Progenitor cell of endocrine pancreas (in vitro differentiated cells): ENCODE results near the gene DBNDD1. TPM values are rescaled to one million over a fixed set of nuclear protein-coding genes. Genes with fewer than 3 reads are reported as not detected.

Experiments
- DNase-seq: peaks from one replicate; pipeline ENCODE4 v3.0.0; 2021; ENCODE audit warnings: low spot score; ENCODE audit not compliant: unreplicated experiment
- H3K27ac Mint-ChIP-seq: 2 replicates; pipeline ENCODE4 v1.8.0; 2021; ENCODE audit warnings: mild to moderate bottlenecking, moderate library complexity, mixed read lengths
- H3K27me3 Mint-ChIP-seq: 2 replicates; pipeline ENCODE4 v1.8.0; 2021; ENCODE audit warnings: mixed read lengths
- H3K36me3 Mint-ChIP-seq: 2 replicates; pipeline ENCODE4 v1.8.0; 2022; ENCODE audit warnings: mixed read lengths; ENCODE audit not compliant: insufficient read depth
- H3K4me1 Mint-ChIP-seq: 2 replicates; pipeline ENCODE4 v1.8.0; 2021; ENCODE audit warnings: low read depth, mixed read lengths
- H3K4me3 Mint-ChIP-seq: 2 replicates; pipeline ENCODE4 v1.8.0; 2021; ENCODE audit warnings: low read depth, mild to moderate bottlenecking, moderate library complexity, mixed read lengths
- H3K9me3 Mint-ChIP-seq: 2 replicates; pipeline ENCODE4 v1.8.0; 2021; ENCODE audit warnings: low read depth, mixed read lengths
- CTCF ChIP-seq: fragments of 200-600 bp; sonication (generic); IDR thresholded peaks from one replicate; pipeline ENCODE4 v1.5.0; 2021; ENCODE audit warnings: antibody characterized with exemption, mild to moderate bottlenecking; ENCODE audit not compliant: unreplicated experiment
- total RNA-seq: library from RNA; stranded (reverse); gene quantifications from 2 replicates; pipeline ENCODE4 v1.2.1, GENCODE V29; 2021

The DBNDD1 gene
- total RNA-seq, 1 donor from 2014 or later = 57.4 TPM

GRCh38 chr16:89962754-89963498 is 56.3 kb downstream of the DBNDD1 start:
- Mint-ChIP-seq H3K27ac (no peak overlapping the region), H3K4me1 (no peaks in the 10 kb centered on the region), H3K27me3 (no peaks in the 10 kb centered on the region), H3K36me3 (peaks cover 8% of the 10 kb centered on the region), H3K9me3 (no peaks in the 10 kb centered on the region), H3K4me3 (no peak overlapping the region)
- no peak for DNase-seq
- TF ChIP-seq CTCF = no peak

DNA sequence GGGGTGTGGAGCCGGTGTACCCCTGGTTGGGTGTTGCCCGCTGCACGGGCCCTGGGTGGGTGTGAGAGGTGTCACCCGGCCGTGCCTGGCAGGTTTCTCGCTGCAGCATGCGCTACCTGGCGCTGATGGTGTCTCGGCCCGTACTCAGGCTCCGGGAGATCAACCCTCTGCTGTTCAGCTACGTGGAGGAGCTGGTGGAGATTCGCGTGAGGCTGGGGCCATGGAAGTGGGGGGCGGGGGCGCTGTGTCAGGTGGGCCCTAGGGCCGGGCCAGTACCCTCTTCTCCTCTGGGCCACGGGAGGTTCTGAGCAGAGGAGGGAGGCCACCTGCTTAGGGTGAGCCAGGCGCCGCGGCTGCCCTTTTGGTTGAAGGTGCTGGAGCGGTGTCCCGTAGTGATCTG is 57.3 kb downstream of the DBNDD1 start:
- no peak overlapping the region for H3K4me3 Mint-ChIP-seq
- no peaks in the 10 kb centered on the region for H3K27me3 Mint-ChIP-seq
- H3K27ac Mint-ChIP-seq = no peak overlapping the region
- H3K4me1 Mint-ChIP-seq = no peaks in the 10 kb centered on the region
- H3K9me3 Mint-ChIP-seq = no peaks in the 10 kb centered on the region
- H3K36me3 Mint-ChIP-seq = peaks cover 11% of the 10 kb centered on the region
- no peak for DNase-seq
- TF ChIP-seq CTCF = no peak

GRCh38 chr16:89960966-89961365 is 58.3 kb downstream of the DBNDD1 start:
- Mint-ChIP-seq H3K27me3 (no peaks in the 10 kb centered on the region), H3K4me1 (no peaks in the 10 kb centered on the region), H3K36me3 (peaks cover 11% of the 10 kb centered on the region), H3K4me3 (no peak overlapping the region), H3K27ac (no peak overlapping the region), H3K9me3 (no peaks in the 10 kb centered on the region)
- DNase-seq = no peak
- no peak for TF ChIP-seq CTCF

DNA sequence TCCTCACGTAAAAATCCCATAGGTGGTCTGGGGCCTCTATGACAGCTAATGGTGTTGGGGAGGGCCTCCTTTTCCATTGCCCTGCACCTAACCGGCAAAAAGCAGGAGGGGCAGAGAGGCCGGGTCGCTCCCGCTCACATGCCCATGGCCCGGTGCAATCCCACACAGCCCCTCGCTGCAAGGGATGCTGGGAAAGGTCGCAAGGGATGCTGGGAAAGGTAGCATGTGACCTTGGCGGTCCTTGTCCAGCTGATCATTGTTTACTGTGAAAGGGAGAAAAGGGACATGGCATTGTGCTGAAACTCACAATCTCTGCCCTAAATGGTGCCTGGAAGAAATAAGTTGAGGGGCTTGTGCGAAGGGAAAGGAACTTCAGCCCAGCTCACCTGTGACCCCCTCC is 60.7 kb downstream of the DBNDD1 start:
- no peaks in the 10 kb centered on the region for H3K27me3 Mint-ChIP-seq
- H3K27ac Mint-ChIP-seq = no peak overlapping the region
- H3K4me1 Mint-ChIP-seq = no peaks in the 10 kb centered on the region
- H3K9me3 Mint-ChIP-seq = no peaks in the 10 kb centered on the region
- DNase-seq = no peak
- peaks cover 11% of the 10 kb centered on the region for H3K36me3 Mint-ChIP-seq
- TF ChIP-seq CTCF = no peak
- H3K4me3 Mint-ChIP-seq = no peak overlapping the region

- no peaks in the 10 kb centered on the region for H3K4me1 Mint-ChIP-seq
- no peak overlapping the region for H3K27ac Mint-ChIP-seq
- H3K36me3 Mint-ChIP-seq = peaks cover 9% of the 10 kb centered on the region
- no peaks in the 10 kb centered on the region for H3K9me3 Mint-ChIP-seq
- no peak for DNase-seq
- TF ChIP-seq CTCF = no peak
- H3K27me3 Mint-ChIP-seq = no peaks in the 10 kb centered on the region
- no peak overlapping the region for H3K4me3 Mint-ChIP-seq
These were observed 61.2 kb downstream of the DBNDD1 start for GRCh38 chr16:89958068-89958467.
